ENCODE measurements around the gene GJC2. TPM values are rescaled to one million over a fixed set of nuclear protein-coding genes. Genes with fewer than 3 reads are reported as not detected.

GJC2 gene
- total RNA-seq, 2 donors from 2014 or later, result 0.69 to 1.2 TPM

DNA sequence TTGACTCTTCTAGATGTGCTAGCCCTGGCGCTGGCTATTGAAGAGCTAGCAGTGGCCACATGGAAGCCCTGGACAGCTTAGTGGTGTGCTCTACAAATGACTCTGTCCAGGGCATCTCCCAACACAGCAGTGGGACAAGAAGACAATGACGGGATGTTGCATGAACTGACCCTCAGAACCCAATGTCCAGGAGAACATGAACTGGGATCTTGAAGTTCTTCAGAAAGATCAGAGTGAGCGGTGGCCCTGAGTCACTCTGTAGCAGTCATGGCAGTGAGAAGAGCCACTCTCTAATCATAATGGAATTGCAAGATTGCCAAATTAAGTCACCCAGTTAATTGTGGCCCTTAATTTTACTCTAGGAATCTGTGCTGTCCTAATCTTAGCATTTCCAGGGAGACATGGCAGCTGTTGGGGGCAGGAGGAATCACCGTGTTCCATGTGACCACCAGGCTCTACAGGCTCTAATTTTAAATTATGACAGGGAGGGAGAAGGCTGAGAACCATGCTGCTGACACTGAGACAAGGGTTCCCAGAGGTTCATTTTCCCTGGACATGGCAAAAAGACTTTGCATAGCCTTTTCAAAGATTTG is 47.9 kb downstream of the GJC2 start:
- no peaks in the 10 kb centered on the region for H3K36me3 ChIP-seq
- no peak overlapping the region for H3K4me3 ChIP-seq
- DNase-seq, result no peak
- no peak overlapping the region for H3K27ac ChIP-seq
- intact Hi-C loops (cut with DNase I), result no loop called here
- no peaks in the 10 kb centered on the region for H3K27me3 ChIP-seq
- H3K9me3 ChIP-seq, result no peaks in the 10 kb centered on the region
- TF ChIP-seq, protein P1, sequence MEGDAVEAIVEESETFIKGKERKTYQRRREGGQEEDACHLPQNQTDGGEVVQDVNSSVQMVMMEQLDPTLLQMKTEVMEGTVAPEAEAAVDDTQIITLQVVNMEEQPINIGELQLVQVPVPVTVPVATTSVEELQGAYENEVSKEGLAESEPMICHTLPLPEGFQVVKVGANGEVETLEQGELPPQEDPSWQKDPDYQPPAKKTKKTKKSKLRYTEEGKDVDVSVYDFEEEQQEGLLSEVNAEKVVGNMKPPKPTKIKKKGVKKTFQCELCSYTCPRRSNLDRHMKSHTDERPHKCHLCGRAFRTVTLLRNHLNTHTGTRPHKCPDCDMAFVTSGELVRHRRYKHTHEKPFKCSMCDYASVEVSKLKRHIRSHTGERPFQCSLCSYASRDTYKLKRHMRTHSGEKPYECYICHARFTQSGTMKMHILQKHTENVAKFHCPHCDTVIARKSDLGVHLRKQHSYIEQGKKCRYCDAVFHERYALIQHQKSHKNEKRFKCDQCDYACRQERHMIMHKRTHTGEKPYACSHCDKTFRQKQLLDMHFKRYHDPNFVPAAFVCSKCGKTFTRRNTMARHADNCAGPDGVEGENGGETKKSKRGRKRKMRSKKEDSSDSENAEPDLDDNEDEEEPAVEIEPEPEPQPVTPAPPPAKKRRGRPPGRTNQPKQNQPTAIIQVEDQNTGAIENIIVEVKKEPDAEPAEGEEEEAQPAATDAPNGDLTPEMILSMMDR (IDR thresholded peaks at IDR 0.05), result no peak
- no peaks in the 10 kb centered on the region for H3K4me1 ChIP-seq
- no peak overlapping the region for H3K9ac ChIP-seq (ENCODE audit: low read depth in 2 of 2, low read length in 2 of 2)

DNA sequence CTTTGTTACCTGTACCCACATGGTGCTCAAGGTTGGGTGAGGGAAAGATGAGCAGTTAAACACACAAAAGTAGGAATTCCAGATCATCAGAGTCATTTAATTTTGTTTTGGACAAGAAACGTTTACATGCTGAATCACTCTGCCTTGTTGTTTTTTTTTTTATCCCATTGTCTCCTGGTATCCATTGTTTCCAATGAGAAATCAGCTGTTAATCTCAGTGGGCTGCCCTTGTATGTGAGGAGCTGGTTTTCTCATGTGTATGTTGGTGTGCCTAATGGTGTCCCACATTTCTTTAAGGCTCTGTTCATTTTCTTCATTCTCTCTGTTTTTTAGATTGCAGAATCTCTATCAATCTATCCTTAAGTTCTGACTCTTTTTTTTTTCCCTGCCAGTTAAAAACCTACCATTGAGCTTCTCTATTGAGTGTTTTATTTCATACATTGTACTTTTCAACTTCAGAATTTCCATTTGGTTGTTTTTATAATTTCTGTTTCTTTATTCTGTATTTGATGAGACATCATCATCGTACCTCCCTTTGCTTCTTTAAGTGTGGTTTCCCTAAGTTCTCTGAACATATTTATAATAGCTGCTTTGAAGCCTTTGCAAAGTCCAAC is 49.4 kb downstream of the GJC2 start:
- no peak for DNase-seq
- no peaks in the 10 kb centered on the region for H3K27me3 ChIP-seq
- no peak overlapping the region for H3K4me3 ChIP-seq
- no peak overlapping the region for H3K27ac ChIP-seq
- intact Hi-C loops (cut with DNase I), result no loop called here
- H3K4me1 ChIP-seq, result no peaks in the 10 kb centered on the region
- H3K36me3 ChIP-seq, result no peaks in the 10 kb centered on the region
- no peaks in the 10 kb centered on the region for H3K9me3 ChIP-seq
- no peak overlapping the region for H3K9ac ChIP-seq (ENCODE audit: low read depth in 2 of 2, low read length in 2 of 2)
- TF ChIP-seq, protein P1 (IDR thresholded peaks at IDR 0.05), result no peak

DNA sequence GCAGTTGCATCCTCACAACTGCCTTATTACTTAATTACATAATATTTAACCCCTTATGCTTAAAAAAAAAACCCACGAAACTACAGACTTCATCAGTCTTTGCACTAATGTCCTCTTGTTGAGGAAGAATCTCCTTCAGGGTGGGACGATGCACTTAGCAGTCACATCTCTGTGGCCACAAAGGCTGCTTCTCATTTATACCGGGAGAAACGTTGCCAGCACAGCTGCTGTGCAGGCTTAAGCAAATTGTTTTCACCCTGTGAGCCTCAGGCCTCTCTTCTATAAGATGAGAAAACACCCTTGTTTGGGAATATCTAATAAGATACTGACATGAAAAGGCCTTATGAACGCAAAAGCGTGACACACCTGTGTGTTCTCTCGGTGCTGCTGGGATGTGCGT is 55.2 kb downstream of the GJC2 start:
- no peak overlapping the region for H3K9ac ChIP-seq (ENCODE audit: low read depth in 2 of 2, low read length in 2 of 2)
- H3K27ac ChIP-seq, result no peak overlapping the region
- TF ChIP-seq, protein P1 (IDR thresholded peaks at IDR 0.05), result no peak
- no peaks in the 10 kb centered on the region for H3K27me3 ChIP-seq
- no peak for DNase-seq
- no peak overlapping the region for H3K4me3 ChIP-seq
- H3K9me3 ChIP-seq, result no peaks in the 10 kb centered on the region
- H3K4me1 ChIP-seq, result no peaks in the 10 kb centered on the region
- intact Hi-C loops (cut with DNase I), result no loop called here
- no peaks in the 10 kb centered on the region for H3K36me3 ChIP-seq

DNA sequence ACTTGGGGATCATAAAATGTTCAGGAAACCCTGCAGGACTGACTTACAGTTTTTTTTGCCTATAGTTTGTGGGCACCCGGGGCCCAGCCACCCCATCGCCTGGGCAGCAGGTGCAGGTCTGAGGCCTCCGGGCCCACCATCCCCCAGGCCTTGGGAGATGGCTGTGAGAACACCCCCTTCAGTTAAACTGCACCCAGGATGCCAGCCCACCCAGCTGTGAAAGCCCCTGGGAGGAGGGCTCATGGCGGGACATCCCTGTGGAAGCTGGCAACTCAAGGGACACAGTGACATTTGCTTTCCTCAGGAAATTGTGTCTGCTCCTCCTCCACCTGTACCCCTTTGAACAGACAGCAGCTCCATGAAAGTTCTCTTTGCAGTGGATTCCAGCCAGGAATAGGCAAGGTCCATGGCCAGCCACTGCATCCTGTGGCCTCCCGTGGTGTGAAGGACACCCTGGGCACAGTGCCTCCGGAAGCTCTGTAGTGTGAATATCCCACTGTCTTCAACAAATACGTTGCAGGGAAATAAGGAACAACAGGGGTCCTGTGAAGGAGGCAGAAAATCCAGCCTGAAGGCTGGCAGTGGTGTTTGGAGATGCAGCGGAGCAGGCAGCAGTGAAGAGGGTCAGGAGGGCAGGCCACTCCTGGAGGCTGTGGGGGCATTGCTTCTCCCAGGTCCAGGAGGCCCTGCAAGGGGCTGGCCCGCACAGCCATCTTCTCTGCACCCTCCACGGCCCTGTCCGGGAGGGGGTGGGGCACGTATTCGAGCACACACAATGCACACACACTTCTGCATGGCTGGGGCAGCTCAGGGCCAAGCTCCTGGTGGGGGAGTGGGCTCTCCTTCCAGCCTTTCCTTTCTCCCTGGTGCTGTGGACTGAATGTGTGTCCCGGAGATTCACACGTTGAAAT is 56.1 kb downstream of the GJC2 start:
- TF ChIP-seq, protein P1 (IDR thresholded peaks at IDR 0.05), result no peak

DNA sequence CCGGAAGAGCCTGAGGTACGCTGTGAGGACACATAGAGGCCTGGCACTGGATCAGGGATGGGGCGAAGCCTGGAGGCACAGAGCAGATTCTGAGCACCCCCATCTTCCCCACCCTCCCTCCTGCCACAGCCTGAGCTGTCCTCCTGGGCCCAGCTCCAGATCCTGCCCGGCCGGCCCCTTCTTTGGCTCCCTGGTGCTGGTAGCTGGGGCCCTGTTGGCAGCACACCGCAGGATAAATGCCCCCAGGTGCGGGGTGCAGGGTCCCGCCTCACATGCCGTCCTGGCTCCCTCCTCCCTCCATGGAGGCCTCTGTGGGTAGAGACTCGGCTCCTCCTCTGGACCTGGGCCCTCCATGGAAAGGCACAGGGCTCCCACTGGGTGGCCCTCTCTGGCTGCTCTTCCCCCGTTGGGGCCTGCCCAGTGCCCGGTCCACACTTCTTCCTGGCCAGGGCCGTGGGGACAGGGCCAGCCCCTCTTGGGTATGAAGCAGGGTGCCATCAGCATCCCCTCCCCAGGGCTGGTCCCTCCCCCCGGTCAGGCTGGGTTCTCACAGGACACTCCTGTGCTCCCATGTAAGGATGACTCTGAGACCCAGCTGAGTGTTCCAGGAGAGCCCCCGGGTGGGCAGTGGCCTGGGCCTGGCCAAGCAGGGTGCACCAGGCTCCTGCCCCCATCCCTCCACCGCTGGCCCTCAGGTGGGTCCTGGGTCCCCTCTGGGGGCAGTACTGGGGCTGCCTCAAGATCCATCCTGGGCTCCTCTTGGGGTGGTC is 57.0 kb downstream of the GJC2 start:
- no peak overlapping the region for H3K4me3 ChIP-seq
- H3K27ac ChIP-seq, result no peak overlapping the region
- no peak for DNase-seq
- H3K9ac ChIP-seq (ENCODE audit: low read depth in 2 of 2, low read length in 2 of 2), result no peak overlapping the region
- TF ChIP-seq, protein P1 (IDR thresholded peaks at IDR 0.05), result no peak
- intact Hi-C loops (cut with DNase I), result no loop called here
- no peaks in the 10 kb centered on the region for H3K36me3 ChIP-seq
- no peaks in the 10 kb centered on the region for H3K9me3 ChIP-seq
- no peaks in the 10 kb centered on the region for H3K27me3 ChIP-seq
- H3K4me1 ChIP-seq, result no peaks in the 10 kb centered on the region

More for the DNA sequence above, 56.1 kb downstream of the GJC2 start:
- Histone ChIP-seq H3K36me3 (no peaks in the 10 kb centered on the region), H3K4me3 (no peak overlapping the region), H3K27ac (no peak overlapping the region), H3K9me3 (no peaks in the 10 kb centered on the region), H3K27me3 (no peaks in the 10 kb centered on the region), H3K9ac (ENCODE audit: low read depth in 2 of 2, low read length in 2 of 2) (no peak overlapping the region), H3K4me1 (no peaks in the 10 kb centered on the region)
- intact Hi-C loops (cut with DNase I), result no loop called here
- DNase-seq, result no peak

Data from colonic mucosa (tissue), 4 donors.